ENCODE measurements around the gene PTPRN2. TPM values are rescaled to one million over a fixed set of nuclear protein-coding genes. Genes with fewer than 3 reads are reported as not detected.

The PTPRN2 gene
- polyA plus RNA-seq, 1 donor from 2014 or later, result 1.6 TPM

GRCh38 chr7:157762824-157763223 is 824.8 kb downstream of the PTPRN2 start:
- peaks cover 2% of the 10 kb centered on the region for H3K27me3 Mint-ChIP-seq
- H3K36me3 Mint-ChIP-seq, result peaks cover 1% of the 10 kb centered on the region
- no peaks in the 10 kb centered on the region for H3K4me1 Mint-ChIP-seq
- H3K4me3 Mint-ChIP-seq, result no peak overlapping the region
- H3K27ac Mint-ChIP-seq, result no peak overlapping the region
- H3K9me3 Mint-ChIP-seq, result peaks cover 3 to 7% (median 7%) of the 10 kb centered on the region in 3 donors

GRCh38 chr7:157760004-157760730 is 827.5 kb downstream of the PTPRN2 start:
- Mint-ChIP-seq H3K9me3 (peaks cover 3 to 9% (median 7%) of the 10 kb centered on the region in 3 donors), H3K27me3 (peaks cover 2% of the 10 kb centered on the region), H3K36me3 (peaks cover 1% of the 10 kb centered on the region), H3K27ac (no peak overlapping the region), H3K4me1 (no peaks in the 10 kb centered on the region), H3K4me3 (no peak overlapping the region)

- Mint-ChIP-seq H3K4me1 (no peaks in the 10 kb centered on the region), H3K9me3 (peaks cover 3 to 8% (median 6%) of the 10 kb centered on the region in 3 donors), H3K4me3 (no peak overlapping the region), H3K36me3 (no peaks in the 10 kb centered on the region), H3K27me3 (peaks cover 2% of the 10 kb centered on the region), H3K27ac (no peak overlapping the region)
Observed at GRCh38 chr7:157759246-157759805, 828.3 kb downstream of the PTPRN2 start.

- Mint-ChIP-seq H3K9me3 (peaks cover 0 to 4% (median 0%) of the 10 kb centered on the region in 3 donors), H3K27ac (no peak overlapping the region), H3K4me1 (no peaks in the 10 kb centered on the region), H3K36me3 (no peaks in the 10 kb centered on the region), H3K4me3 (peak overlapping the region in 1 of 4 donors; percentile 39), H3K27me3 (peaks cover 2% of the 10 kb centered on the region)
Observed at GRCh38 chr7:157758468-157759245, 829.0 kb downstream of the PTPRN2 start.

- Mint-ChIP-seq H3K9me3 (peaks cover 0 to 4% (median 0%) of the 10 kb centered on the region in 3 donors), H3K4me3 (no peak overlapping the region), H3K27me3 (peaks cover 2% of the 10 kb centered on the region), H3K27ac (no peak overlapping the region), H3K4me1 (no peaks in the 10 kb centered on the region), H3K36me3 (no peaks in the 10 kb centered on the region)
Observed at GRCh38 chr7:157757776-157758467, 829.7 kb downstream of the PTPRN2 start.

- Mint-ChIP-seq H3K36me3 (no peaks in the 10 kb centered on the region), H3K27me3 (peaks cover 2% of the 10 kb centered on the region), H3K4me1 (no peaks in the 10 kb centered on the region), H3K4me3 (no peak overlapping the region), H3K9me3 (peaks cover 0 to 4% (median 0%) of the 10 kb centered on the region in 3 donors), H3K27ac (no peak overlapping the region)
Observed at GRCh38 chr7:157757211-157757610, 830.4 kb downstream of the PTPRN2 start.

- no peaks in the 10 kb centered on the region for H3K36me3 Mint-ChIP-seq
- H3K4me1 Mint-ChIP-seq, result no peaks in the 10 kb centered on the region
- H3K4me3 Mint-ChIP-seq, result no peak overlapping the region
- H3K27ac Mint-ChIP-seq, result no peak overlapping the region
- peaks cover 2% of the 10 kb centered on the region for H3K27me3 Mint-ChIP-seq
- H3K9me3 Mint-ChIP-seq, result peaks cover 0 to 4% (median 0%) of the 10 kb centered on the region in 3 donors
Observed at GRCh38 chr7:157755741-157756140, 831.9 kb downstream of the PTPRN2 start.

GRCh38 chr7:157754416-157754790 is 833.2 kb downstream of the PTPRN2 start:
- H3K4me1 Mint-ChIP-seq, result no peaks in the 10 kb centered on the region
- no peaks in the 10 kb centered on the region for H3K36me3 Mint-ChIP-seq
- H3K27ac Mint-ChIP-seq, result no peak overlapping the region
- H3K27me3 Mint-ChIP-seq, result peaks cover 2% of the 10 kb centered on the region
- H3K4me3 Mint-ChIP-seq, result no peak overlapping the region
- peaks cover 0 to 2% (median 0%) of the 10 kb centered on the region in 3 donors for H3K9me3 Mint-ChIP-seq

GRCh38 chr7:157753713-157754415 is 833.8 kb downstream of the PTPRN2 start:
- H3K36me3 Mint-ChIP-seq, result no peaks in the 10 kb centered on the region
- H3K27ac Mint-ChIP-seq, result no peak overlapping the region
- peaks cover 0 to 2% (median 0%) of the 10 kb centered on the region in 3 donors for H3K9me3 Mint-ChIP-seq
- no peaks in the 10 kb centered on the region for H3K4me1 Mint-ChIP-seq
- no peak overlapping the region for H3K4me3 Mint-ChIP-seq
- H3K27me3 Mint-ChIP-seq, result peaks cover 2% of the 10 kb centered on the region

GRCh38 chr7:157752832-157753291 is 834.8 kb downstream of the PTPRN2 start:
- Mint-ChIP-seq H3K4me3 (no peak overlapping the region), H3K9me3 (peaks cover 0 to 2% (median 0%) of the 10 kb centered on the region in 3 donors), H3K27ac (no peak overlapping the region), H3K27me3 (no peaks in the 10 kb centered on the region), H3K36me3 (no peaks in the 10 kb centered on the region), H3K4me1 (no peaks in the 10 kb centered on the region)

GRCh38 chr7:157751951-157752673 is 835.5 kb downstream of the PTPRN2 start:
- H3K4me1 Mint-ChIP-seq, result no peaks in the 10 kb centered on the region
- H3K9me3 Mint-ChIP-seq, result peaks cover 0 to 2% (median 0%) of the 10 kb centered on the region in 3 donors
- H3K4me3 Mint-ChIP-seq, result no peak overlapping the region
- H3K27ac Mint-ChIP-seq, result peak overlapping the region in 1 of 3 donors; percentile 1
- H3K36me3 Mint-ChIP-seq, result no peaks in the 10 kb centered on the region
- H3K27me3 Mint-ChIP-seq, result no peaks in the 10 kb centered on the region

GRCh38 chr7:157751406-157751805 is 836.2 kb downstream of the PTPRN2 start:
- Mint-ChIP-seq H3K27me3 (no peaks in the 10 kb centered on the region), H3K27ac (no peak overlapping the region), H3K36me3 (no peaks in the 10 kb centered on the region), H3K9me3 (no peaks in the 10 kb centered on the region), H3K4me1 (no peaks in the 10 kb centered on the region), H3K4me3 (no peak overlapping the region)

GRCh38 chr7:157750291-157750690 is 837.3 kb downstream of the PTPRN2 start:
- Mint-ChIP-seq H3K9me3 (no peaks in the 10 kb centered on the region), H3K27me3 (no peaks in the 10 kb centered on the region), H3K27ac (no peak overlapping the region), H3K36me3 (no peaks in the 10 kb centered on the region), H3K4me1 (no peaks in the 10 kb centered on the region), H3K4me3 (no peak overlapping the region)
